Middle frontal gyrus (tissue), 1 donor: ENCODE measurements around the gene JAM3.
"Not testable (repeated sequence)": the region's sequence is repeated elsewhere in the genome, so short reads cannot be mapped to it uniquely, and the experiment has no call there.

Source experiments
- DNase-seq: peaks from one replicate; pipeline ENCODE4 v3.0.0-alpha.2; 2015; ENCODE audit warnings: low spot score; ENCODE audit errors: extremely low spot score

Gene JAM3

DNA sequence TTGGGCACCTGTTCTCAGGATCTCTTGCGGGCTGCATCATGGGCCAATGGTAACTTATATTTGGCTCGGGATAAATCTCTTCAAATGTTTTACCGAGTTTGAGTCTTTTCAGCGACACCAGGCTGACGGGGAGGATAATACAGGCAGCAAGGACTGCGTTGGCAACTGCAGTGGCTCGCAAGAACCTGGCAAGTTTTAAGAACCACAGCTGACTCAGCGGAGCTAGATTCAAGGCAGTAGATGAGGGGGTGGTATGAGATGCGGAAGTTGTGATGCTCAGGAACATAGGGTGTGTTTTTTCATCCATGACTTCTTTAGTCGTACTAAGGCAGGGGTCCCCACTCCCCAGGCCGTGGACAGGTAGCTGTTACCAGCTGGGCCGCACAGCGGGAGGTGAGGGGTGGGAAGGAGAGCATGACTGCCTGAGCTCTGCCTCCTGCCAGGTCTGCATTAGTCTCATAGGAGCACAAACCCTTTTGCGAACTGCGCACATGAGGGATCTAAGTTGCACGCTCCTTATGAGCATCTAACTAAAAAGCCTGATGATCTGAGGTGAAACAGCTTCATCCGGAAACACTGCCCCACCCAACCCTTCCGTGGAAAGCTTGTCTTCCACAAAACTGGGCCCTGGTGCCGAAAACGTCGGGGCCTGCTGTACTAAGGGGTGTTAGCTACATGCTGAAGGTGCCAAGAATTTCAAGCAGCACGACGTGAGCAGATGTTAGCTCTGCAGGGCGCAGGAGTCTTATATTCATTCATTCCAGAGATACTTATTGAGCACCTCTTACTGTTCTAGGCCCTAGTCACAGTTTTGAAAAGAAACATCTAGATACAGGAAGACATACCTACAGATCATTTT, 6.4 kb upstream of the JAM3 start:
- DNase-seq: no peak

DNA sequence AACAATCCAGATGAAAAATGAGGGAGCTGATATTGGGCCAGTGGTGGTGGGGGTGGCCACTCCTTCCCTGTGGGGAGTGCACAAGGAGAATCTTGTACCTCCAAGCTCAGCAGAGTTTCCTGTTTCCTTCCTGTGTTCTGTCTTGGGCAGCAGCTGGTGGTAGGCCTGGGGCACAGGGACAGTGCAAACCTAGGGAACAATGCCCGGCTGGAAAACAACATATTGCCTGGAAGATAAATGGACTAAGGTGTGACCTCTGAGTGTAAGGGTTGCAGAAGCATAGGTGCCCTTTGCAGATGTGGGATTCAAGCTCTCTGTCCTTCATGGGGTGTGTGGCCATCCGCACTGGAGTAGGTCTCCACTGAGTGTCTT, 5.8 kb upstream of the JAM3 start:
- DNase-seq: no peak

- DNase-seq: no peak
Observed at GRCh38 chr11:134063991-134064747, 4.7 kb upstream of the JAM3 start.

DNA sequence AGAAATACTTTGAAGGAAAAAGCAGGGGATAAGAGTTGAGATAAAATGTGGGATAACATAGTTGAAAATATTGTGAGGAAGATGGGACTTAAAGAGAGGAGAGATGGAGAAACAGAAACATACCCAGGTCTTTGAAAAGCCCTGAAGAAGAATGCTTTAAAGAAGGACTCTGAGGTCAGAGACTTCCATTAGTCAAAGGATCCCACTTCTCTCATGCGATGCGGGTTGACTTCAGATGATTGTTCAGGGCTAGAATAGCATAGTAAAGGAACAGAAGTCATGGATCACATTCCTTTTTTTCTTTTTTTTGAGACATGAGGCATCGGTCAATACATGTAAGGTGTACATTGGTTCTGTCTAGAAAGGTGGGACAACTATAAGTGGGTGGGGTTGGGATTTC, 3.5 kb upstream of the JAM3 start:
- DNase-seq: no peak

DNA sequence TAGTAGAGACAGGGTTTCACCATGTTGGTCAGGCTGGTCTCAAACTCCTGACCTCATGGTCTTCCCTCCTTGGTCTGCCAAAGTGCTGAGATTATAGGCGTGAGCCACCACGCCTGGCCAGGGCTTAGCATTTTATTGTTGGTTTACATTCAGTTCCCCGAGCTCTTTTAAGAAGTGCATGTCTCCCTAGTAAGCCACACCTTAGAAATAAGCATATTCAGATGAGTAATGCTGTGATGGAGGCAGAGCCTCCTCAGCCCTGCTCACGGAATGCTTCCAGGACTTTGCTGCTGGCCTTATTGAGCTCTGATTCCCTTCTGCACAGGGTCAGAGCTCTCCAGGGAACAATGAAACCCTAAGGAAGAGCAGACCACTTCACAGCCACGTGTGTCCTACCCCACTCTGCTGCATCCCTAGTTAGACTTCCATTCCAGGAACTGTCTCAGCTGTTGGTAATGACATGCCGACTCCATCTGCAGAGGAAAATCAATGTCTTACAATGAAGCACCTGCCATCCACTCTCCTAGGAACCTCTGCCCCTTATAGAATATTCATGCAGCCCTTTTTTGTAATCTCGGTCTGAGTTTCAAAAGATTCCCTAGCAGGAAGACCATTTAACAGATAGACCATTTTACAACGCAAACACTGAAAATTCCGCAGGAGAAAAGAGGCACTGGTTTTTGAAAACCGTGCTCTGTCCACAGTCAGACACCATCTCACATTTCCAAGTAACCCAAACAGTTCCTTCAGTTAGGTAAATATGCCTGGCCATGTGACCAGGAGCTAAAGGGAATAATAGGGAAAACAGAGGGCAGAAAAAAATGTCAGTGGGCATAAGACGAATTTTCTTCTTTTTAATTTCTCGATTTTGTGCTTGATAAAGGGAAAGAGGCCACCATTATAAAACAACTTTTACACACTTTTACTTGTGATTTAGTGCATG, 1.7 kb upstream of the JAM3 start:
- DNase-seq: no peak

GRCh38 chr11:134069426-134070341, 812 bp downstream of the JAM3 start:
- DNase-seq: no peak

DNA sequence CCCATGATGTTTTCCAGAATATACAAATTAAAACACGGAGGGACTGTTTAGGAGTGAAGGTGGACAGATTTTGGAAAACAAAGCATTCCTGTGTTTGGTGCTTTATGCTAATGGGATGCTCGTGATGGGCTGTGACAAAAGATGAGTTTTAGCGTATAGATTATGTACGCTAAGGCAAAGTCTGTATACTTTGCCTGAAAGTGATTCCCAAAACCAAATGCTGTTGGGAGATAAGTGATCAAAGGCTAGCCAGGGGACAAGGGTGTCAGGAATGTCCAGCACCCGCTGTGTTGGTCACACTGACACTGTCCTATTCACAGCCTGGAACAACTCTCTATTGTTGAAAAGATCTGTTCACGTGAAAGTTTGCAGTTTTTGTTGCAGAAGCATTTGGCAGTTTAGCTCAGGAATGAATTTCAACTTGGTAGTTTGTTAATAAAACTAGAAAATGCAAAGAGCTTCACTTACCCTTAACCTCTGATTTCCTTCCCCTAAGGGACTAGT, 1.5 kb downstream of the JAM3 start:
- no peak for DNase-seq

DNA sequence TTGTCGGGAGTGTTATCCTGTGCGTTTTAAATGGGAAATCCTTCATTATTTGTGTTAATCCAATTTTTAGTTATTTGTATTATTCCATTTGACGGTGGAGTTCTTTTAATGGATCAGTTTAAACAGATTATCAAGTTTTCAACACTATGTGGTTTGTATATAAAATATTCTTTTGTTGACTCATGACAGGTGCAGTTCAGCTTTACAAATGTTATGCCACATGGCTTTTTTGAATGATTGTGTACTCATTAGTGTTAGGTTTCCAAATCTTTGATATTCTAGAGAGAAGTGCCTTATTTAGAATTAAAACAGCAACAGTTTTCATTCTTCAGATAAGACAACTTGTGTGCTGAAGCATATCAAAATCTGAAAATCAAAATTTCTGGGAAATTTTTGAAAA, 2.4 kb downstream of the JAM3 start:
- no peak for DNase-seq

DNA sequence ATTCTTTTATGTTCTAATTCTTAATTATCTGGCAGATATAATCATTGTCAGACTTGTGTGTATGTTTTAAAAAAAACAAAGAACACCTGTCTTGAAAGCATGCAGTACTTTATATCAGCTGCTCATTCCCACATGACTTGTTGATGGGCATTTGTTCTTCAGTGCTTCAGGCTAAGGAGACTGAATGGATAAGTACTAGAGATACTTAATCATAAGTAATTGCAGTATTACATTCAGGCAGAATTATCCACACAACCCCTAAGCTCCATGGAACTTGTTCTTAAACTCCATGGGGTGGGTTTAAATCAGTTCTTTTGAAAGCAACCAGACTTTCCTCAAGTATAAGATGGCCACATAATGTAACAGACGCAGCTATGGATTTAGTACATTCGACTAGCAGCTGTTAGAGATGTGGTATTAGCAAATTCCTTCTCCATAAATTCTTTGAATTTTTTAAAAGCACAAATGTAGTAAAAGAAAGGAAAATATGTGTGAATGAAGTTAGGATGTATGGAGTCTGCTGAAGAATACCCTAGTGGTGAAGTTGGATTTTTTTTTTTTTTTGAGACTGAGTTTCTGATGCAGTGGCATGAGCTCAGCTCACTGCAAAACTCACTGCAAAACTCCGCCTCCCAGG, 3.0 kb downstream of the JAM3 start:
- DNase-seq: no peak

DNA sequence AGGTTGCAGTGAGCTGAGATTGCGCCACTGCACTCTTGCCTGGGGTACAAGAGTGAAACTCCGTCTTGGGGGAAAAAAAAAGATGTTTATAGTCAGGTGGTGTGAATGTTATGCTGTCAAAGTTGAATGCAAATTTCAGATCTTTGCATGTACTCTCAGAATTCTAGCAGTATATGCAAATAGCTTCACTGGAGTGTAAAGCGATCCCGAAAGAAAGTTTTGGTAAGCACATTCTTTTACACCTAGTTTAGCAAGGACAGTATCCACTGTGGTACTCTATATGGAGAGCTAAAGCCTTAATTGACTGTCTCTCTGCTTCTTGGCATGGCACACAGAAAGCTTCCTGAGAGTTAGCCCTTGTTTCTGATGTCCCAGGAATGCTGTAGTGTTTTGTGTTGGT, 4.0 kb downstream of the JAM3 start:
- DNase-seq: no peak

DNA sequence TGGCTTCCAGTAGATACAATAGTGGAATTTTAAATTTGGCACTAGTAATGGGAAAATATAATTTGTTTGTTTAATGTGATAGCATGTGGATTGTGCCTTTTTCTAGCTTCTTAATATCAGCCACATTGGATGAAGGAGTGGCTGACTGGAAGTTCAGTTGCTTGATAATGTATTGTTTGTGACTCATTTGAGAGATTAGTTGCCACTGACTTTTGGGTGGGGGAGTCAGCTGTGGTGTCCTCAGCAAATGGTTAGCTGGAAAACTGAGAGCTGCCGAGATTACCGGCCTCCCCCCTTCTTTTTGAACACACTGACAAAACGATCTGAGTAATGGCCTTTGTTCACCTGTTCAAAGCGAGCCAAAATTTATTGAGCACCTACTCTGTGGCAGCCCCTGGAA, 5.5 kb downstream of the JAM3 start:
- no peak for DNase-seq

DNA sequence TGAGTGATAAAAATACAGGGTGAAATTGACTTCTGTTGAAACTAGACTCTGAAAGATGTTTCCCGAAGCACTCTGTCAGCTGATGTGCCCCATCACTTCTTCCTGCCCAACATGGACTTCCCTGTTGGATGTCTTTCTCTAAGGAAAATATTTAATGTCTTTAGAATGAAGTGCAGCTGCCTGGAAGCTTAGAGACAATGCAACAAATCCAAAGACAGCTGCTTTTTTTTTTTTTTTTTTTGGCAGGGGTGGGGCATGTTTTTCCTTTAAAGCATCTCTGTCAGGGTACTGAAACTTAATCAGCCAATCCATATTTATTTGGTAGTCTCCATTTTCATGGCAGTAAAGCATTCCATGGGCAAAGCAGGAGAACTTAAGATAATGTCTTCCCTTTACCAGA, 5.9 kb downstream of the JAM3 start:
- no peak for DNase-seq

GRCh38 chr11:134079317-134079716, 10.4 kb downstream of the JAM3 start:
- no peak for DNase-seq

- DNase-seq: not testable (repeated sequence)
Observed at GRCh38 chr11:134081258-134081657, 12.4 kb downstream of the JAM3 start.

GRCh38 chr11:134082990-134083389, 14.1 kb downstream of the JAM3 start:
- DNase-seq: no peak

GRCh38 chr11:134086376-134086775, 17.5 kb downstream of the JAM3 start:
- no peak for DNase-seq

GRCh38 chr11:134092006-134092405, 23.1 kb downstream of the JAM3 start:
- not testable (repeated sequence) for DNase-seq

GRCh38 chr11:134097166-134097565, 28.3 kb downstream of the JAM3 start:
- DNase-seq: no peak

- DNase-seq: no peak
Observed at GRCh38 chr11:134098566-134099184, 29.8 kb downstream of the JAM3 start.
